ENCODE data around the gene ZNF169. TPM values are rescaled to one million over a fixed set of nuclear protein-coding genes. Genes with fewer than 3 reads are reported as not detected.
A peak's percentile ranks its signal among the peaks of the same experiment; 100 is the strongest.
"Not testable (repeated sequence)": the region's sequence is repeated elsewhere in the genome, so short reads cannot be mapped to it uniquely, and the experiment has no call there.

ZNF169 gene
- total and polyA plus RNA-seq, 2 donors (not counting 1 experiment from before 2014, with no cell fraction given), result 19.0 to 26.9 TPM

DNA sequence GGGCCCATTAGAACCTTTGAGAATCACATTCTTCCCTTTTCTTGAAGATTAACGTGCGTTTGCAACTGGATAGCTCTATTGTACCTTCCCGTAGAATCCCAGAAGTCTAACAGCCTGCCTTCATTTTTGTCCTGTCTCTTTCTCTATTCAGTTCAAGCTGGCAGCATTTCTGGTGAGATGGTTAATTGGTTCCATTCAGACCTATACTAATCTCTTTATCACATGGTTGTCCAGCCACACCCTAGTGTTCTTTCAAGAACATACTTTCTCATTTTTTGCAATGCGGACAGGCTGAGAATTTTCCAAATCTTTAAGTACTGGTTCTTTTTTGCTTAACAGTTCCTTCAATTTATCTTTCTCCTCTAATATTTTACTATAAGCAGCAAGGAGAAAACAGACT lies 43.3 kb downstream of the ZNF169 start:
- ATAC-seq (ENCODE audit: low read depth) (no peak), DNase-seq (no peak)
- H3K4me3 Mint-ChIP-seq, result no peak overlapping the region
- no peak for TF ChIP-seq EZH2 (IDR thresholded peaks at IDR 0.05; ENCODE audit: borderline replicate concordance, insufficient read depth, low read depth, low read length, poor library complexity, severe bottlenecking)
- TF ChIP-seq, protein P1, sequence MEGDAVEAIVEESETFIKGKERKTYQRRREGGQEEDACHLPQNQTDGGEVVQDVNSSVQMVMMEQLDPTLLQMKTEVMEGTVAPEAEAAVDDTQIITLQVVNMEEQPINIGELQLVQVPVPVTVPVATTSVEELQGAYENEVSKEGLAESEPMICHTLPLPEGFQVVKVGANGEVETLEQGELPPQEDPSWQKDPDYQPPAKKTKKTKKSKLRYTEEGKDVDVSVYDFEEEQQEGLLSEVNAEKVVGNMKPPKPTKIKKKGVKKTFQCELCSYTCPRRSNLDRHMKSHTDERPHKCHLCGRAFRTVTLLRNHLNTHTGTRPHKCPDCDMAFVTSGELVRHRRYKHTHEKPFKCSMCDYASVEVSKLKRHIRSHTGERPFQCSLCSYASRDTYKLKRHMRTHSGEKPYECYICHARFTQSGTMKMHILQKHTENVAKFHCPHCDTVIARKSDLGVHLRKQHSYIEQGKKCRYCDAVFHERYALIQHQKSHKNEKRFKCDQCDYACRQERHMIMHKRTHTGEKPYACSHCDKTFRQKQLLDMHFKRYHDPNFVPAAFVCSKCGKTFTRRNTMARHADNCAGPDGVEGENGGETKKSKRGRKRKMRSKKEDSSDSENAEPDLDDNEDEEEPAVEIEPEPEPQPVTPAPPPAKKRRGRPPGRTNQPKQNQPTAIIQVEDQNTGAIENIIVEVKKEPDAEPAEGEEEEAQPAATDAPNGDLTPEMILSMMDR (IDR thresholded peaks at IDR 0.05), result no peak
- ChIA-PET POLR2A (no interaction called here), CTCF (no interaction called here)
- Histone ChIP-seq H3K27ac (ENCODE audit: low read length in 2 of 2) (no peak overlapping the region), H3K27me3 (replicated peaks in 1 of 4; ENCODE audit: control extremely low read depth in 1 of 4, control insufficient read depth in 3 of 4, insufficient read depth in 4 of 4, low read length in 3 of 4) (no peaks in the 10 kb centered on the region), H3K79me2 (ENCODE audit: control insufficient read depth, insufficient read depth, low read length) (no peaks in the 10 kb centered on the region), H3K4me2 (replicated peaks; ENCODE audit: low read depth, low read length, poor library complexity, severe bottlenecking) (no peak overlapping the region), H3K9me3 (ENCODE audit: control extremely low read depth in 1 of 3, control insufficient read depth in 2 of 3, insufficient read depth in 1 of 3, low read length in 2 of 3) (no peaks in the 10 kb centered on the region), H3K4me3 (ENCODE audit: control extremely low read depth in 1 of 5, extremely low read depth in 1 of 5, insufficient read depth in 1 of 5, low read depth in 2 of 5, low read length in 4 of 5) (no peak overlapping the region), H4K20me1 (ENCODE audit: control insufficient read depth, insufficient read depth, low read length, poor library complexity, severe bottlenecking) (no peaks in the 10 kb centered on the region), H2AFZ (ENCODE audit: insufficient read depth, low read depth, low read length, poor library complexity, severe bottlenecking) (no peak overlapping the region), H3K9ac (ENCODE audit: low read length) (no peak overlapping the region), H3K36me3 (replicated peaks in 1 of 2; ENCODE audit: control extremely low read depth in 1 of 2, control insufficient read depth in 1 of 2, extremely low read depth in 1 of 2, insufficient read depth in 2 of 2, low read length in 1 of 2) (peaks cover 2 to 17% of the 10 kb centered on the region in 2 experiments), H3K4me1 (ENCODE audit: control insufficient read depth in 2 of 2, insufficient read depth in 2 of 2, low read length in 2 of 2) (no peaks in the 10 kb centered on the region)
- WGBS (ENCODE audit: insufficient coverage), result 100% methylated on average over 1 of the region's 4 CpGs
- no peaks in the 10 kb centered on the region for H3K9me3 Mint-ChIP-seq (ENCODE audit: insufficient read depth)
- no peaks in the 10 kb centered on the region for H3K27me3 Mint-ChIP-seq
- intact Hi-C loops (cut with micrococcal nuclease), result no loop called here
- H3K4me1 Mint-ChIP-seq, result no peaks in the 10 kb centered on the region
- no peak overlapping the region for H3K27ac Mint-ChIP-seq

DNA sequence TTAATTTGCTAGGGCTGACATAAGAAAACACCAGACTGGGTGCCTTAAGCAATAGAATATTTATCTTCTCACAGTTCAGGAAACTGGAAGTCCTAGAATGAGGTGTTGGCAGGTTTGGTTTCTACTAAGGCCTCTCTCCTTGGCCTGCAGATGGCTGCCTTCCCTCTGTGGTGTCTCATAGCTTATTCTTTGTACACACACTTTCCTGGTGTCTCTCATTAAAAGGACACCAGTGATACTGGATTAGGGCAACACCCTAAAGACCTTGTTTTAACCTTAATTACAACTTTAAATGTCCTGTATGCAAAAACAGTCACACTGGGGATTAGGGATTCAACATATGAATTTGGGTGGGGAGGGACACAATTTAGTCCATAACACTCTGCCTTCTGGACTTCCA lies 44.2 kb downstream of the ZNF169 start:
- no peaks in the 10 kb centered on the region for H3K4me1 Mint-ChIP-seq
- ChIA-PET POLR2A (no interaction called here), CTCF (no interaction called here)
- DNase-seq (no peak), ATAC-seq (ENCODE audit: low read depth) (no peak)
- Histone ChIP-seq H4K20me1 (ENCODE audit: control insufficient read depth, insufficient read depth, low read length, poor library complexity, severe bottlenecking) (no peaks in the 10 kb centered on the region), H3K9ac (ENCODE audit: low read length) (no peak overlapping the region), H3K4me3 (ENCODE audit: control extremely low read depth in 1 of 5, extremely low read depth in 1 of 5, insufficient read depth in 1 of 5, low read depth in 2 of 5, low read length in 4 of 5) (no peak overlapping the region), H3K36me3 (replicated peaks in 1 of 2; ENCODE audit: control extremely low read depth in 1 of 2, control insufficient read depth in 1 of 2, extremely low read depth in 1 of 2, insufficient read depth in 2 of 2, low read length in 1 of 2) (peaks cover 2 to 17% of the 10 kb centered on the region in 2 experiments), H3K79me2 (ENCODE audit: control insufficient read depth, insufficient read depth, low read length) (no peaks in the 10 kb centered on the region), H3K4me1 (ENCODE audit: control insufficient read depth in 2 of 2, insufficient read depth in 2 of 2, low read length in 2 of 2) (no peaks in the 10 kb centered on the region), H3K27me3 (replicated peaks in 1 of 4; ENCODE audit: control extremely low read depth in 1 of 4, control insufficient read depth in 3 of 4, insufficient read depth in 4 of 4, low read length in 3 of 4) (no peaks in the 10 kb centered on the region), H3K4me2 (replicated peaks; ENCODE audit: low read depth, low read length, poor library complexity, severe bottlenecking) (no peak overlapping the region), H2AFZ (ENCODE audit: insufficient read depth, low read depth, low read length, poor library complexity, severe bottlenecking) (no peak overlapping the region), H3K9me3 (ENCODE audit: control extremely low read depth in 1 of 3, control insufficient read depth in 2 of 3, insufficient read depth in 1 of 3, low read length in 2 of 3) (no peaks in the 10 kb centered on the region), H3K27ac (ENCODE audit: low read length in 2 of 2) (no peak overlapping the region)
- TF ChIP-seq EZH2 (IDR thresholded peaks at IDR 0.05; ENCODE audit: borderline replicate concordance, insufficient read depth, low read depth, low read length, poor library complexity, severe bottlenecking), result no peak
- TF ChIP-seq, protein P1 (IDR thresholded peaks at IDR 0.05), result no peak
- H3K4me3 Mint-ChIP-seq, result no peak overlapping the region
- H3K27me3 Mint-ChIP-seq, result no peaks in the 10 kb centered on the region
- H3K27ac Mint-ChIP-seq, result no peak overlapping the region
- no peaks in the 10 kb centered on the region for H3K9me3 Mint-ChIP-seq (ENCODE audit: insufficient read depth)
- intact Hi-C loops (cut with micrococcal nuclease), result no loop called here

DNA sequence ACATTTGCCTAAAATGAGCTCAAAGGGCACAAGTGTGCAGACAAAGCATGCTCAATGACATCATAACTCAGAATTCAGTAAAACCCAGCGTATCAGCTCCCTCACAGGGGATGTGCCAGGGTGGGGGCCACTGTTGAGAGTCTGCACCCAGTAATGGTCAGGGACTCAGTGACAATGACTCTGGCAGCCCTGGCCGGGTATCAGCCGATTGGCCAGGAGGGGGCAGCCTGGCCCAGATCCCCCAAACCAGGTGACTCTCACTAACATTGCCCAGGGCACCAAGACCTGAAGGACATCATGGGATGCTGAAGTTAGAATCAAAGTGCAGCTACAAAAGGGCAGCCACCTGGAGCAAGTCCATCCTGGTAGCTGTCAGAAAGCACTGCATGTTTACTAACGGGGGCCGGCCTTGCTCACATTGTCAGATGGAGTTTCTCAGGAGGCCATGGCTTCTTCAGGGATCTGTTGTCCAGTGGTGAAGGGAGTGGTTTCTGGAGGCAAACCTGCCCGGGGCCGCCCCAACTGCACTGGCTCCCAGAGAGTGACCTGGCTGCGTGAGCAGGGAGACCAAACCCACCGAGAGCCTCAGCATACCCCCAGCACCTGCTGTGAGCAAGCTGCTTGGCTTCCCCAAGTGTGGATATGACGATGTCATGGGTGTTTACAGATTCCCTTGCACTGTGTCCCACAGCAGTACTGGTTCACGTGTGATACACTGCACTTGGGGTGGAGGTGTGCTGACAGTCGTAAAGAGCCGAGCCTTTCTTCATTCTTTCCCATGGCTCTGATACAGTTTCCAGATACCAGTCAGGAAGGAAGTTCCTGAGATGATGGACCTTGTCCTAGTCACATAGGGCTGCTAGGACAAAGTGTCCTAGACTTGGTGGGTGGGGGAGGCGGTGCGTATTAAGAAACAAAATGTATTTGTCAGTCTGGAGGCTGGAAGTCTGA lies 56.2 kb downstream of the ZNF169 start:
- H3K9me3 ChIP-seq (ENCODE audit: control extremely low read depth in 1 of 3, control insufficient read depth in 2 of 3, insufficient read depth in 1 of 3, low read length in 2 of 3); CTCF ChIA-PET; H3K4me1 Mint-ChIP-seq; H3K79me2 ChIP-seq (ENCODE audit: control insufficient read depth, insufficient read depth, low read length); H3K9ac ChIP-seq (ENCODE audit: low read length); H3K4me3 ChIP-seq (ENCODE audit: control extremely low read depth in 1 of 5, extremely low read depth in 1 of 5, insufficient read depth in 1 of 5, low read depth in 2 of 5, low read length in 4 of 5); intact Hi-C loops (cut with micrococcal nuclease); H3K27me3 ChIP-seq (replicated peaks in 1 of 4; ENCODE audit: control extremely low read depth in 1 of 4, control insufficient read depth in 3 of 4, insufficient read depth in 4 of 4, low read length in 3 of 4); POLR2A ChIA-PET; H2AFZ ChIP-seq (ENCODE audit: insufficient read depth, low read depth, low read length, poor library complexity, severe bottlenecking); H3K4me1 ChIP-seq (ENCODE audit: control insufficient read depth in 2 of 2, insufficient read depth in 2 of 2, low read length in 2 of 2); DNase-seq; H3K4me2 ChIP-seq (replicated peaks; ENCODE audit: low read depth, low read length, poor library complexity, severe bottlenecking); H3K27me3 Mint-ChIP-seq; H3K36me3 ChIP-seq (replicated peaks in 1 of 2; ENCODE audit: control extremely low read depth in 1 of 2, control insufficient read depth in 1 of 2, extremely low read depth in 1 of 2, insufficient read depth in 2 of 2, low read length in 1 of 2); H3K27ac Mint-ChIP-seq; H3K4me3 Mint-ChIP-seq; H3K9me3 Mint-ChIP-seq (ENCODE audit: insufficient read depth); H4K20me1 ChIP-seq (ENCODE audit: control insufficient read depth, insufficient read depth, low read length, poor library complexity, severe bottlenecking); H3K27ac ChIP-seq (ENCODE audit: low read length in 2 of 2): not testable (repeated sequence)
- no CpG with 5 or more reads among the region's 15 CpGs for WGBS (ENCODE audit: insufficient coverage)
- peak; percentile 21 for ATAC-seq (ENCODE audit: low read depth)

Data from B cell (primary cell).